Stimulated activated CD4-positive, alpha-beta T cell treated with anti-CD3 and anti-CD28 coated beads, Interleukin-1b, Interleukin-23, amount 100 ng/mL, for 4 hours (primary cell): Measurements from ENCODE around the gene NDUFAF8.

Source experiments
- DNase-seq, 2 donors: peaks; one replicate each; pipeline ENCODE4 v3.0.0-alpha.2; 2020; ENCODE audit warnings: low read depth in 2 of 2

Gene NDUFAF8

DNA sequence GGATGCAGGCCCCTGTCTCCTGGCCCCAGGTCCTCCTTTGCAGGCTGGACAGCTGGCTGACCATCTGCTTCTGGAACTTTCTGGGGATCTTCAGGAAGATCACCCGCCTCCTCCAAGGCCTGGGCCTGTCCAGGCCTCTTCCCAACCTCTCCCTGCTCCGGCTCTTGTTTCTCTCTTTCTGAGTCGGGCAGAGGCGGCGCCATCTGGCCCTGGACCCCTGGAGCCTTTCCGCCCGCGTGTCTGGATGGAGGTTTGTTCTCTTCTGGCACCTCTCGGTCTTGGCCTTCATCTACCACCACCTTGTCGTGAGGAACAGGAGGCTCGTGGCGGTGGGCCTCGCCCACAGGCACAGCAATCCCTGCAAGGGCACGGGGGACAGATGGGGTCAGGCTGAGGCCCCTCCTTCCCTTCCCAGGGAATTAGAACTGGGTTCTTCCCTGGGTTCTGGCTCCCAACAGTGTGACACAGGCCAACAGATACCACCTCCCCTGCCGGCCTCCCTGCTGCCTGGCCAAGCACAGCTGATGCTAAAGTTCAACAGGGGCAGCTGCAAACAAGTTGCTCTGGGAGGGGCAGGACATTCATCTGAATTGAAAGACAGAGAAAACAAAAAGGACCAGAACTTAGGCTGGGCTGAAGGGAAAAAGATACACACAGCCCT, 13.3 kb downstream of the NDUFAF8 start:
- DNase-seq, result no peak

DNA sequence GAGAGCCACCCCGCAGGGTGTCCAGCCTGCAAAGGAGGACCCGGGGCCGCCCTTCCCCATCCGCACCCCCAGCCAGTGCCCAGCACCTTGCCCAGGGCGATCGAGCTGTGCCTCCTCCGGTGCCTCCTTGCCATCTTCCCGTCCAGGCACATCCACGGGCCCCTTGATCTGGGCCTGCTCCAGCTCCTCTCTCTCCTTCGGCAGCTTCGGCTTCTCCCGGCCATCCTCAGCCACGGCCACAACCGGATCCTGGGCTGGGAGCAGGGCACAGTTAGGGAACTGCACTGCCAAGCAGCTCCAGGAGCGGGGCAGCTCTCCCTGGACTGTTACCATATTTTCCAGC, 13.8 kb downstream of the NDUFAF8 start:
- DNase-seq, result no peak

DNA sequence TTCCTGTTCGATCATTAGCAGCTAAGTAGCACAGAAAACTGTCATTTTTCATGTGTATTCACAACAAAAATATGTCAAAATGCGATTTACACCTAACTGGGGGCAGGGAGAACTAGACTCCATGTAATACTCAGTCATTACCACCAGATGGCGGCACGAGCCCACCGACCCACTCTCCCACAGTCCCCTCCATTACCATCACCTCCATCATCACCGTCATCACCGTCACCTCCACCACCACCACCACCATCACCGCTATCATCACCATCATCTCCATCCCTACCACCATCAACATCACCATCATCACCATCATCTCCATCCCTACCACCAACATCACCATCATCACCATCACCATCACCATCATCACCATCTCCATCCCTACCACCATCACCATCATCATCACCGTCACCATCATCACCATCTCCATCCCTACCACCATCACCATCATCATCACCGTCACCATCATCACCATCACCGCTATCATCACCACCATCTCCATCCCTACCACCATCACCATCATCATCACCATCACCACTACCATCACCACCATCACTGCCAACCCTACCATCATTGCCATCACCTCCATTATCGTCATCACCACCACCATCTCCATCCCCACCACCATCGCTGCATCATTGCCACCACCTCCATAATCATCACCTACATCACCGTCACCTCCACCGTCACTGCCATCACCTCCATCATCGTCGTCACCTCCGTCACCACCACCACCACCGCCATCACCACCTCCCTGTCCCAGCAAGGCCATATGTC, 14.4 kb downstream of the NDUFAF8 start:
- peak; percentile 36 to 58 for DNase-seq

DNA sequence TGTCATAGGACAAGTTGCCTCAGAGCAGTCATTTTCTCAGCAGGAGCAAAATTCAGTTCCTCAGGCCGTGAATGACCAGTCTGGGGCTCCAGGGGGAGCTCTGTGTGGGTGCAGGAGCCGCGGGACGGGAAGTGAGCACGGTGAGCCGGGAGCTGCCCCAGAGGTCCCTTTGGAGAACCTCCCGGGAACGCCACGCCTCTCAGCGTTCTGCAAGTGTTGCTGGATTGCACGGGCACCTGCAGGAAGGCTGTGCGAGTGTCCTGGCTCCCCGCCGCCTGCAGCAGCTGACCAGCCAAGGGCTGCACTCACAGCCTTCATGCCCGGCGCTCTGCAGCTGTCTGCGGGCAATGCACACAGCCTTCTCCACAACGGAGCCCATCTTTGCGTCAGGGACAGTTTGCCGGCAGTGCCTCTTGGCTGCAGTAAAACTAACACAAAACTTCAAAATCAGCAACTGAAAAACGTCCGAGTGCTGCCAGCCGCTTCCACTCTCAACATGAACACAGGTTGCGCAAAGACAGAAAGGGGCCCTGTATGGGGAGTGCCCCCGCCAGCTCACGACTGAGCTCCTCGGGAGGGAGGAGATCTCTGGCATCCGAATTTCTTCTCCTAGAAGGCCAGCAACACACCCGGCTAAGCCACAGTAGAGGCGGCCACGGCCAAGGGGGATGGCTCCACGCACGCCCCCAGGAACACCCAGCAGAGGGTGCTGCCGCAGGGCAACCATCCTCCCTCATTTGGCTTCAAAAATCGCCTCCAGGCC, 16.0 kb downstream of the NDUFAF8 start:
- DNase-seq, result no peak

DNA sequence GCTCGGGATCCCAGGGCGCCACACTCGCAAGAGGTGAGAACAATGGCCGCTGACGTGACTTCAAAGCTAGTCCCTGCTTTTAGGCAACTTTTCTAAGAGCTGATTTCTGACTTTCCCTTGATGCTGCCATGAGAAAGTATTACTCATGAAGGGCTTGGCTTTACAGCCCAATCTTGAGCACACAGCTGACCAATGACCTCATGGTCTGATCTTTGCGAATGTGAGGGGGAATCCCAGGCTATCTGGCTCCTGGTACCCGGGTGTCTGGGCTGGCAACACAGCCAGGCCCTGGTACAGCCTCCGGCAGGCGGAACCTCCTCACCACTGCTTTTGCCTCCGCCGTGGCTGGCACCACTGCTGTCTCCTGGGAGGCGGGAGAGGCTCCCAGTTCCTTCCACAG, 17.5 kb downstream of the NDUFAF8 start:
- no peak for DNase-seq

DNA sequence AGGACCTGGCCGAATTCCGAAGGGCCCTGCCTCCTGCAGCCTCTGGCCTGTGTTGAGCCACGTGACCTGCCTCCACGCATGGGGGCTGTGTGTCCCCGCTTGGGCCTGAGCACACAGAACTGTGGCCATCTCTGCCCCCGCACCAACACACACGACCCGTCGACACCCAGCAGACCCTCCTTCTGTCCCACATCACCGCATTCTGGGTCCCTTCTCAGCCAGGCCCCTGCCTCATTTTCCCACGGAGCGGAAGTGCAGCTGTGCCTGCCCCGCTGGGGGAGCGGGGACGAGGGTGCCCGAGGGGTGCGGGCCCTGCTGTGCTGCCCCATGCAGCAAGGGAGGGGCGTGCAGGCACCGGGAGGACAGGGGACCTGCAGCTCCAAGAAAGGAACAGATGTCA, 18.4 kb downstream of the NDUFAF8 start:
- no peak for DNase-seq

DNA sequence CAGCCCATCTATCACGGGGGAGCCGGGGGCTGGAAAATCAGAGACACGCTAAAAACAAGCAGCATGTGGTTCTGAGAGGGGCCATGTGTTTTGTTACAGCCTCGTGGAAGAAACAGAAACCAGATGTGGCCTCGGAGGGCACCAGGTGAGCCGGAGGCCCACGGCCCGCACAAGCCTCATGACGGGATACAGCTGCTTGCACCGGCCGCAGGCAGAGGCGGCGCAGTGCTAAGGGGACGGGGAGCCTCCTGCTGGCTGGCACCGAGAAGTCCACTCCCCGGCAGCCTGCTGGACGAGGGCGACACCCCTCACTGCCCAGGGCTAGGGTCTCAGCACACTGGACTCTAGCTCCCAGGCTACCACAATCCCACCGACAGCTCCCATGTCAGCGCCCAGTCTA, 19.2 kb downstream of the NDUFAF8 start:
- no peak for DNase-seq

DNA sequence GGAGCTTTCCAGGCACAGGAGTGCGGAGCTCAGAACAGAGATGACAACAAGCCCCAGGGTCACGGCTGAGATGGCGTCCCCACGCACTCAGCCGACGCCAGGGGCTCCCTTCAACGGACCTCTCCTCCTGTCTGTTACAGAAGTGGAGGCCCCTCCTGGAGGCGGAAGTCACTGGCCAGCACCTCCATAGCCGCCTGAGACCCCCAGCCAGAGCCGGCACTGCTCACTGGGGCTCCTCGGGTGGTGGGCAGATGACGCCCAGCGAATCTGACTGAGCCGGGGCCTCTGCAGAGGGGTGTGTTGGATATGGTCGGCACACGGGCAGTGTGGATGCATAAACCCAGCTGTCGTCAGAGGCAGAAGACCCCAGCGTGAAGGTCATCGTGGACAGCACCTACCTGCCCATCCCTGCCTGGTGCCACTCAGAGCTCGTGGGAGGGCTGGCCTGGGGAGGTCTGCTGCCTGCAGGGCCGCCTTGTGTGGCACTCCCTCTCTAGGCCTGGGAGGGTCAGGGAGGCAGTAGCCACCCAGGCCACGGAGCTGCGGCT, 20.0 kb downstream of the NDUFAF8 start:
- no peak for DNase-seq

DNA sequence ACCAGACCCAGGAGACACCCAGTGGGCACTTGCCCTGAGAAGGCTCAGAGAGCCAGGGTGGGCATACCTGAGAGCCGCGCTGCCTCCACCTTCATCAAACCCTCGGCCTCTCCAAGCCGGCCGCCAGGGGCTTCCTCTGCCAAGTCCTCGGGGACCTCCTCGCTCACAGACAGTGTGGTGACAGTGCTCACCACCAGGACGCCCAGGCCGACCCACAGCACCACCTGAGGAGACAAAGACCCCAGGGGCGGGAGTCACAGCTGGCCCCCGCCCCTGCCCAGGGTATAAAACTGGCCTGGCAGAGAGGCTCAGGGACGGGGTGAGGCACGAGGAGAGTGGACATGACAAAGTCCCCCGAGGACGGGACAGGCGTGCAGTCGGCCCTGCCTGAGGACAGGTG, 21.1 kb downstream of the NDUFAF8 start:
- no peak for DNase-seq

DNA sequence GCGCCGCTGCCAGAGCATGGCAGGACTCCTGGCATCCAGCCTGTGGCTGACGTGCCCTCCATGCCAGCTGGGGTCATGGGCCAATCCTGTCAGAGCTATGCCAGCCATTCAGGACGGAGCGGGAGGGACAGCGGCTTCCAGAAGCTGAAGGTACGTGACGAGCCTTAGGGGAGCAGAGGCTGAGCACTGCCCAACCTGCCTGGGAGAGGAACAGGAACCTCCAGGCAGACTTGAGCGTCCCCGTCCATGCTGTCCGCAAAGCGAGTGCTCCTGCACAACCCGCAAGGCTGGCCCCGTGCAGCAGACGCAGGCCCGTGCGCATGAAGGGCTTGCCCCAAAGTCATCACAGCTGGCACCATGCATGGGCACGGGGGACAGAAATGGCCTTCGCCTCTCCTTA, 21.5 kb downstream of the NDUFAF8 start:
- no peak for DNase-seq

DNA sequence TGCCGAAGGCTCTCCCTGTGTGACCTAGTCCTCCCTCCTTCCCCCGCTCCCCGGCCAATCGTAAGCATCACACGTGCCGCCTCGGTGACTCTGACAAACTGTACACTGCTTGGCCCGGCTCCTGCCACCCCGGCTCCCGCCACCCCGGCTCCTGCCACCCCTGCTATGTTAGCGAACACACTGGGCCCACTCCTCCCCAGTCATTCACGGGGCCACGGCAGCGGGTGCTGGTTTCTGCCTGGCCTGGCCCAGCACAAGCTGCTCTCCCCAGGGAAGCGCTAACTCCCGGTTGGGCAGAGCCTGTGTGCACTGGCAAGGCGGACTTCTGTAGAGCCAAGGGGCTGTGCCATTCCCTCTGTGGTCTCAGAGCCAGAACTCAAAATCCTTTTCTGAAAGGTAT, 22.0 kb downstream of the NDUFAF8 start:
- no peak for DNase-seq

DNA sequence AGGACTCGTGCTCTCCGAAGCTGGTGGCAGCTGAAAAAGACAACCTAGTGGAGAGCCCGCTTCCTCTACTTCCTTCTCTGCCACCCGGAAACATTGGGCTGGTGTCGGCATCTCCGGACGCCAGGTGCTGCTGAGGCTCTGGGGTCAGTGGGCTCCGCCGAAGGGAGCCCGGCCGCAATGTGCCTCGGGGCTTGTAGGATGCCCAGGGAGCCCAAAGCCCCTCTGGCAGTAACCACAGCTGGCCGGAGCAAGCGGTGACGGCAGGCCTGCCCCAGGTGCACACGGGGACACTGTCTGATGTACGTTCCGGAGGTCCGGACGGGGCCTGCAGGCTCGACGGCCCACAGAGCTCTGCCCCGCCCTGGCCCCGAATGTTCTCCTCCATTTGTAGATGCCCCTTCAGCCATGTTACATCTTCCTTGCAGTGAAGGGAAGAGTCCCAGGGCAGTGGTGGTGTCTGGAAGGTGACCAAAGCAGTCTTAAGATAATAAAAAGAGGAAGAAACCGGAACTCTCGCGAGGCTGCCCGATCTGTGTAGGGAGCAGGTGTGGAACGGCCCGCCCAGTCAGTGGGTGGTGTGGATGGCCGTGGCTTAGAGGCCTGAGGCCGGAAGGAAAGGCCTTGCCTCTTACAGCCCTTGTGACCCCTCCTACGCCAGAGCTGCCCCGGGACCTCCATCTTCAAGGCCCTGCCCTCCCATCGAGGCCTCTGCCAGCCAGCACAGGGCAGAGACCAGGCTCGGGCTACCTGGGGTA, 22.6 kb downstream of the NDUFAF8 start:
- DNase-seq, result no peak

DNA sequence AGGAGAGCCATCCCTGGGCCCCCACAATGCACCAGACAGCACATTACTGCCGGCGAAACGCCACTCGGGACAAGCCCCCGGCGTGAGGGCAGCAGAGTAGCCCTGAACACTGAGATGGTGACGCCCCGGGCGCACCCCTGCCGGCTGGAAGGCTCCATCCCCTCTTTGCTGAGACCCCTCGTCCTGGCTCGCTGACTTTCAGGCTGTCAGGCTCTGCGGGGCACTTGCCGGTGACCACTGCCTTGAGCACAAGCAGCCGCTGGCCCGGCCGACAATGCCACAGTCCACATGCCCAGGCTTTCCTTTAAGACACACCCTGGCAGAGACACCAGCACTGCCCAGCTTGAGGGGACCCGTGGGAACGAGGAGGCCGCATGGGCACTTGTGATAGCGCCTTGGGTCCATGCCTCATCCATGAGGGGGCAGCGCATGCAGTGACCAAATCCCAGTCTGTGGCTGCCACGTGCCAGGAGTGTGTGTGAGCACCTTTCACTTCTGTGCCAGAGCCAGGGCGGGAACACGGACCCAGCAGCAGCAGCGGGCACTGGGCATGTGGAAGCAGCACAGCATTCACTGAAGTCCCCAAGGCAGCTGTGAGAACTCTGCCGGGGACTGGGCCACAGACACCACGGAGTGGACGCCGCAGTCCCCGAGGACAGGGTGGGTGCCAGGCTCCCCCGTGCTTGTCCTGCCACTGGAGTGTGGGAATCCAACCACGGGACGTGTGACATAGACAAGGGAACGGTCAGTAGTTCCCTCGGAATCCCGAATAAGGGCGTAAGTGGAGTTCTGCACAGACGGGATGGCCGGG, 24.5 kb downstream of the NDUFAF8 start:
- no peak for DNase-seq

DNA sequence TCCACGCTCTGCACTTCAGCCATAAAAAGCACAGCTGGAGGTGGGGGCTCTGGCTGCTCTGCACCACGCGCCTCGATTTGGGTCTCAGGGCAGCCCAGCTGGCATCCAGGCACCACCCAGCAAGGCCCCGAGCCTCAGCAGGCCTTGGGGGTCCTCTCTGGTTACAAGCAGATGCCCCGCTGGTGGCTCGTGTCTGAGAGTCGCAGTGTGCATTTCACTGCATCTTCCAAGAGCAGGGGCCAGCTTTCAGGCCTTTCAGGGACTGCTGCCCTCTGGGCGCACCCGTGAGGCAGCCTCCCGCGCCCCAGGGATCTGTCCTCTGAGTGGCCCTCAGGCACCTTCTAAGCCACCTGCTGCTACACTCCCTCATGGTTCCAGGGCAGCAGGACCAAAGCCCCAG, 25.5 kb downstream of the NDUFAF8 start:
- no peak for DNase-seq

DNA sequence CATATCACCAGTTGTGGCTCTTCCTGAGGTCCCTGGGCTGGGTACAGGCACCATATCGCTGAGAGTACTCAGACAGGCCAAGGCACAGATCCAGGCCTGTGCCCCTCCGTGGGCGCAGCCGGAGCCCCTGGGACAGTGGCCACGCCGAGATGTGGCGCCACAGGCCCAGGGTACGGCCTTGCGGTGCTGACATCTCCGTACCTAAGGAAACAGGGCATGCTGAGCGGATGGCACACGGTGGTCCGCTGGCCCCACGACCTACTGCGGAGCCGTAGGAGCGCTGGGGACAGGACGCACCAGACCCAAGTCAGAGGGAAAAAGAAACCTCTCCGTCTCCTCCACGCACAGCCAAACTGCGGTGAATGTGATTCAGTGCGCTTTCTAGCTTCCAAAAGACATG, 26.5 kb downstream of the NDUFAF8 start:
- no peak for DNase-seq

DNA sequence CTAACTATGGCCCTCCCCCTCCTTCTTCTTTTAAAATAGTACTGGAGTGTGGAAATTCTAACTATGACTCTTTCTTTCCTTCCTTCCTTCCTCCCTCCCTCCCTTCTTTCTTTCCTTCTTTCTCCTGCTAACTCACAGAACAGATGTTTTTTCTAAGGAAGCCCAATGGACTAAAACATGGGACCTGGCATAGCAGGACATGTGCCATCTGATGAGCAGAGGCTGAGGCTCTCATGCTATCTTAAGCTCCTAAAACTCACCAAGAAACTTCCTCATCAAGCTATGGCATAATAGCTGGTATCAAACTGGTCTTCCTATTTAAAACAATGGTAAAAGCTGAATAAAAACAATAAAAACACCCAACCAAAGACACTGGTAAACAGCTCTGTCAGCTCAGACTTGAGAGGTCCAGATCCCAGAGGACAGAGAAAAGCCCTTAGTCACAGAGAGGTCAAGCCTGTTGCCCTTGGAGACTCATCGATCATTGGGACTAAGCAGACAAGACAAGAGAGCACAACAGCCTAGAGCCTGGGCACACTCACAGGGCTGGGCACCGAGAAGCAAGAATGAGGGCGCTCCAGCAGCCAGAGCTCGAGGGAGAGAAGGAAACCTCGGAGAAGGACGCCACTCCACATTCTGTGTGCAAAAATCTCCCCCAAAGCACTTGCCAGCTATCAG, 28.4 kb downstream of the NDUFAF8 start:
- no peak for DNase-seq

DNA sequence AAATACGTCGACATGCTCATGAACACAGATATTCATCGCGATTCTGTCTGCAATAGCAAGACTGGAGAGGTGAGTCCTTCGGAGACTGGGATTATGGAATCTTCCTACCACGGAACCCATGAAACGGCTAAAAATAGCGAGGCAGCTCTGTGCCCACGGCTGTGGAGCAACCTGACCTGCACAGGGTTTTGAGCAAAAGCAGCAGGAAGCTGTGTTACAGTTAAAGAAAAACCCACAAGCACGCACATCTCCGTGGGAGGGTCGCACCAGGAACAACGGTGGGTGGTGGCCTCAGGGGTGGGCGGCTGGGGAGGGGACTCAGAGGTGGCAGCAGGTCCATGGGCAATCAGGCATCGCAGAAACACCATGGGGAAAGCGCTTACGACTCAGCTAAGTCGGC, 31.2 kb downstream of the NDUFAF8 start:
- DNase-seq, result no peak

DNA sequence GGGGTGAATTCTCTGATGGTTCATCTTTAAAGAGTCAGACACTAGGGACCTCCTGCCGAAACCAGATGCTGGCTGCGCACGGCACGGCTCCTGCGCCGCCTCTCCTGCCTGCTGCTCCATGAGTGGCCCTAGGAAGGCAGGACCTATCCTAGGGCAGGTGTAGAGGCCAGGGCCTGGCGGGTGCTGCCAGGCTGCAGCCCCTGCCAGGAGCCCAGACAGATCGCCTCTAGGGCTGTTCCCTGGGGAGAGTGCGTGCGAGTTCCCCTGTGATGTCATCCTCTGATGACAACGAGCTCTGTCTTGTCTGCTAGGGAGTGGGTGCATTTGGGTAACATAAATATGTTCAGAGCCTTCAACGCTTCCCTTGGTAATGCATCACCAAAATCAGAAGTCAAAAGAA, 32.1 kb downstream of the NDUFAF8 start:
- no peak for DNase-seq

DNA sequence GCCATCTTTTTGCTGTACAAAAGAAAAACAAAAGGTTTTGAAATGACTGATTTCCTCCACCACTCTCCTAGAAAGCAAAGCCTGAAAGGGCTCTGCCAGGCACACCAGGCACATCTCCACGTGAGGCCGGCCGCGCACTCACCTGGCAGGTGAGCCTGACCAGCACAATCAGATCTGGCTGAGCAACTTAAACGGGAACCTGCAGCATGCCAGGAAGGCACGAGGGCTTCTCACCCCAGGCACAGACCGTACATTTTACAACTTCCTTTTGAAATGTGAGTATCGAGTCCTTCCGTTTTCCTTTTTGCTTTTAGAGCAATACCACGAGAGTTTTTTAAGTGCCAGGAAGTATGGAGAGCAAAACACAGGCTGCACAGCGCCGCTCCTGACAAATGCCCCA, 33.5 kb downstream of the NDUFAF8 start:
- no peak for DNase-seq

DNA sequence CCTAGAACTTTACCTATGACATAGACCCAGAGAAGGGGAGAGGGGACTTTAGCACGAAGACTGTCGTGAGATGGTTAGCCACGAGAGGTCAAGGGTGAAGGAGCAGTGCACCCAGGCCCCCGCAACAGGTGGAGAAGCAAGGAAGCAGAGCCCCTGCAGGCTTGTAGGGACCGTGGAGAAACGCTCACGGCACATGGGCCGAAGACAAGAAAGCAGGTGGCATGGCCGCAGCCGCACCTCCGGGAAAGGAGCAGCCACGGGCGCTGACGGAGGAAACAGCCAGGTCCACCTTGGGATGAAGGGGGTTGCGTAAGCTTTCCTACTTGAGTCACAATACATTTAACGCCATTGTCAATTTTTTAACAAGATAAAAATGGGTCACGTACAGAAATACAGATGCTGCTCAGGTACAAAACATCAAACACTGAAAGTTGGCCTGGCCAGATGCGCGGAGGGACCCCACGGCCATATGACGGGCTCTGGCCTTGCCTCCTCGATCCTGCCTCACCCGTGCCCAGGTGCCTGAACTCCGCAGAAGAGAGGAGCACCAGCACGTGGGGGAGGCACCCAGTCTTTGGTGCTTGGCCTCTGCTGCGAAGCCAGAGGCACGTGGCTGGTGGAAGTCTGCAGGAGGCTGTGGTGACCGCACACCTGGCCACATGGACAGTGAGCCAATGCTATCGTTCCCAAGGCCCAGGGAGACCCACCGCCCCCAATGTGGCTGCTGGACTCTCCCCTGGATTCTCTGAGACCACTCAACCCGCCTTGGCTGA, 34.8 kb downstream of the NDUFAF8 start:
- no peak for DNase-seq
